Measurements from ENCODE around the gene TMEM185B. TPM values are rescaled to one million over a fixed set of nuclear protein-coding genes. Genes with fewer than 3 reads are reported as not detected.
A peak's percentile ranks its signal among the peaks of the same experiment; 100 is the strongest.

Gene TMEM185B
- total RNA-seq, 2 experiments from 2014 or later: 17.7 to 19.0 TPM

- Mint-ChIP-seq H3K36me3 (ENCODE audit: low read depth) (peaks cover 9% of the 10 kb centered on the region), H3K9me3 (no peaks in the 10 kb centered on the region), H3K27me3 (no peaks in the 10 kb centered on the region), H3K4me3 (peak overlapping the region; percentile 95), H3K4me1 (ENCODE audit: low read depth) (peaks cover 62% of the 10 kb centered on the region), H3K27ac (peak overlapping the region; percentile 95)
- H3K27me3 ChIP-seq (ENCODE audit: control insufficient read depth in 1 of 2, insufficient read depth in 2 of 2, low read length in 2 of 2): no peaks in the 10 kb centered on the region
- CTCF ChIA-PET: interaction anchor here (0.7 to 2.1 kb wide), 5 partner anchors 9 to 553 kb away, joined by 3 to 10 read pairs (median 4); partner anchors contain the start of gene TMEM185B
- H3K9me3 ChIP-seq (ENCODE audit: control insufficient read depth in 1 of 2, insufficient read depth in 1 of 2, low read length in 2 of 2): no peaks in the 10 kb centered on the region
- no peaks in the 10 kb centered on the region for H3K36me3 ChIP-seq (ENCODE audit: insufficient read depth, low read length)
- no peak for TF ChIP-seq CTCF (IDR thresholded peaks at IDR 0.05)
- intact Hi-C loops (cut with DNase I, micrococcal nuclease): loop anchor here (2.0 to 5.0 kb wide), 3 partner anchors 19 to 55 kb away; partner anchors contain the start of gene RALB (in 1 of the 2)
- POLR2A ChIA-PET: interaction anchor here (0.6 to 4.0 kb wide), 14 partner anchors 9 to 553 kb away, joined by 3 to 57 read pairs (median 5); partner anchors contain the start of genes PTPN4, RALB, TMEM177 and TMEM185B
- H3K27ac ChIP-seq (ENCODE audit: low read depth in 1 of 2, low read length in 2 of 2): peak overlapping the region; percentile 66 to 80
- peak overlapping the region; percentile 70 for H3K4me3 ChIP-seq (ENCODE audit: low read length)
- DNase-seq (peak; percentile 32 to 91 (median 54)), ATAC-seq (ENCODE audit: poor library complexity) (peak; percentile 90)
- peaks cover 45% of the 10 kb centered on the region for H3K4me1 ChIP-seq (ENCODE audit: insufficient read depth, low read length)
These were observed 8.9 kb upstream of the TMEM185B start for GRCh38 chr2:120231974-120232635.

GRCh38 chr2:120231564-120231973, 8.4 kb upstream of the TMEM185B start:
- Mint-ChIP-seq H3K27ac (peak overlapping the region; percentile 95), H3K4me1 (ENCODE audit: low read depth) (peaks cover 63% of the 10 kb centered on the region), H3K9me3 (no peaks in the 10 kb centered on the region), H3K27me3 (no peaks in the 10 kb centered on the region), H3K36me3 (ENCODE audit: low read depth) (peaks cover 9% of the 10 kb centered on the region), H3K4me3 (peak overlapping the region; percentile 95)
- no peaks in the 10 kb centered on the region for H3K27me3 ChIP-seq (ENCODE audit: control insufficient read depth in 1 of 2, insufficient read depth in 2 of 2, low read length in 2 of 2)
- ChIA-PET POLR2A (interaction anchor here (1.3 to 4.0 kb wide), 8 partner anchors 8 to 553 kb away, joined by 4 to 57 read pairs (median 10); partner anchors contain the start of genes PTPN4, RALB, TMEM177 and TMEM185B), CTCF (interaction anchor here (0.7 to 2.1 kb wide), 4 partner anchors 9 to 553 kb away, joined by 3 to 10 read pairs (median 4); partner anchors contain the start of gene TMEM185B)
- H3K4me1 ChIP-seq (ENCODE audit: insufficient read depth, low read length): peaks cover 48% of the 10 kb centered on the region
- intact Hi-C loops (cut with DNase I, micrococcal nuclease): loop anchor here in 1 of 2 experiments (5.0 kb wide), 1 partner anchor 54 kb away; no protein-coding TSS in a partner anchor
- ATAC-seq (ENCODE audit: poor library complexity) (peak; percentile 18), DNase-seq (peak in 2 of 14 experiments; percentile 23 to 37)
- H3K27ac ChIP-seq (ENCODE audit: low read depth in 1 of 2, low read length in 2 of 2): peak overlapping the region; percentile 66 to 80
- H3K9me3 ChIP-seq (ENCODE audit: control insufficient read depth in 1 of 2, insufficient read depth in 1 of 2, low read length in 2 of 2): no peaks in the 10 kb centered on the region
- H3K4me3 ChIP-seq (ENCODE audit: low read length): peak overlapping the region; percentile 70
- no peaks in the 10 kb centered on the region for H3K36me3 ChIP-seq (ENCODE audit: insufficient read depth, low read length)
- no peak for TF ChIP-seq CTCF (IDR thresholded peaks at IDR 0.05)

GRCh38 chr2:120230515-120231471, 7.6 kb upstream of the TMEM185B start:
- Mint-ChIP-seq H3K36me3 (ENCODE audit: low read depth) (peaks cover 9% of the 10 kb centered on the region), H3K4me1 (ENCODE audit: low read depth) (peaks cover 67% of the 10 kb centered on the region), H3K9me3 (no peaks in the 10 kb centered on the region), H3K4me3 (peak overlapping the region; percentile 95), H3K27ac (peak overlapping the region; percentile 95), H3K27me3 (no peaks in the 10 kb centered on the region)
- ChIA-PET CTCF (interaction anchor here (0.7 to 2.1 kb wide), 3 partner anchors 55 to 555 kb away, joined by 3 to 10 read pairs (median 3); no protein-coding TSS in a partner anchor), POLR2A (interaction anchor here (1.6 to 4.0 kb wide), 4 partner anchors 8 to 55 kb away, joined by 5 to 57 read pairs (median 32); partner anchors contain the start of genes RALB and TMEM185B)
- no peak for TF ChIP-seq CTCF (IDR thresholded peaks at IDR 0.05)
- Histone ChIP-seq H3K36me3 (ENCODE audit: insufficient read depth, low read length) (no peaks in the 10 kb centered on the region), H3K9me3 (ENCODE audit: control insufficient read depth in 1 of 2, insufficient read depth in 1 of 2, low read length in 2 of 2) (no peaks in the 10 kb centered on the region), H3K4me1 (ENCODE audit: insufficient read depth, low read length) (peaks cover 48% of the 10 kb centered on the region), H3K27me3 (ENCODE audit: control insufficient read depth in 1 of 2, insufficient read depth in 2 of 2, low read length in 2 of 2) (no peaks in the 10 kb centered on the region), H3K27ac (ENCODE audit: low read depth in 1 of 2, low read length in 2 of 2) (peak overlapping the region; percentile 32 to 66), H3K4me3 (ENCODE audit: low read length) (peak overlapping the region; percentile 70)
- intact Hi-C loops (cut with DNase I, micrococcal nuclease): loop anchor here in 1 of 2 experiments (5.0 kb wide), 1 partner anchor 53 kb away; no protein-coding TSS in a partner anchor
- ATAC-seq (ENCODE audit: poor library complexity) (no peak), DNase-seq (no peak)
